Stimulated activated CD8-positive, alpha-beta memory T cell treated with anti-CD3 and anti-CD28 coated beads, Interleukin-12 subunit alpha, Interleukin-12 subunit beta, amount 100 ng/mL, for 24 hours (primary cell): ENCODE results near the gene ZHX3.

ENCODE experiments used
- DNase-seq: peaks from one replicate; pipeline ENCODE4 v3.0.0-alpha.2; 2020; ENCODE audit errors: extremely low read depth

The ZHX3 gene

DNA sequence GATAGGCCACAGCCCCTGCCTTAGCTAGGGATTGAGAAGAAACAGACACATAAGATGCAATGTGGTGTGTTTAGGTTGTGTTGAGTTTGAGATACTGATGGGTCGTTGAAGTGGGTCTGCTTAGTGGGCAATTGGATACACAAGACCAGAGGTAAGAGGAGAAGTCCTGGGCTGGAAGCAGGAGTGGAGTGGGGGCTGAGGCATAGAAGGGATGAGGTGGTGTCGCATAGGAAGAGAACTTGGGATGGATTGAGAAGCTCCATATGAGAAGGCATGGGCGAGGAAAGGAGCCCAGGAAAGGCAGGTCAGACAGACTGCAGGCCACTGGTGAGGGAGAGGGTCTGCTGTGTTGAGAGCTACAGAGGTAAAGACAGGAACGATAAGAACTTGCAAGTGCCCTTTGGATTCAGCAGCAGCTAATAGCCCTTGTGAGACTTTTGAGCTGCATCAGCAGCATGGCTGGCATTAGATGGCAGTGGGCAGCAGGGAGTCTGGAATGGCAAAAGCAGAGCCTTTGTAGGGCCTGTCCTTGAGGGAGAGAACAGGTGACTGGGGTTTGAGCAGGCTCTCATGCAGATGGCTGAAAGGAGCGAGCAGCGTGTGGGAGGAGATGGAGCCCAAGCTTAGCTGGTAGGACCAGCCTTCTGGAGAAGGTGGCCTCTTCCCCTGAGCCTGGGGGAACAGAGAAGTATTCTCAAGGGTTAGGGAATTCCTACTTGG, 147.0 kb downstream of the ZHX3 start:
- no peak for DNase-seq

DNA sequence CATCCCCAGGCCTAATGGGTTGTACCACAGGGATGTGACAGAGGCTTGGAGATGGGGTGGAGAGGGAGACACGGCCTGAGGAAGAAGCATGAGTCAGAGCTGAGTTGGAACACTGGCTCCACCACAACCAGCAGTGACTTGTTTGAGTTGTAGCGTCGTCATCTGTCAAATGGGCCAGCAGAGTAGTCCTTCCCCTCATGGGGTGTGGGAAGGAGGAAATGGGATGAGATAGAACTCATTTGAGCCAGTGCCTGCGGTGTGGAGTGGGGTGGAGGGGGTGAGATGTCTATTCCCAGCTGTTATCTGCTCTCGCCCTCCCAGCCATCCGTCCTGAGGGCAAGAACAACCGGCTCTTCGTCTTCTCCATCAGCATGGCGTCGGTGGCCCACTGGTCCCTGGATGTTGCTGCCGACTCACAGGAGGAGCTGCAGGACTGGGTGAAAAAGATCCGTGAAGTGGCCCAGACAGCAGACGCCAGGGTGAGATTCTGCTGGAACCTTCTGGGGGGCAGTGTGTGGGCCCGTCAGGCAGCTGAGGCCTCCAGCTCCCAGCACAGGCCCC, 147.7 kb downstream of the ZHX3 start:
- no peak for DNase-seq

- DNase-seq = no peak
Observed at GRCh38 chr20:41169162-41169690, 148.3 kb downstream of the ZHX3 start.

GRCh38 chr20:41168281-41169161, 149.0 kb downstream of the ZHX3 start:
- no peak for DNase-seq

DNA sequence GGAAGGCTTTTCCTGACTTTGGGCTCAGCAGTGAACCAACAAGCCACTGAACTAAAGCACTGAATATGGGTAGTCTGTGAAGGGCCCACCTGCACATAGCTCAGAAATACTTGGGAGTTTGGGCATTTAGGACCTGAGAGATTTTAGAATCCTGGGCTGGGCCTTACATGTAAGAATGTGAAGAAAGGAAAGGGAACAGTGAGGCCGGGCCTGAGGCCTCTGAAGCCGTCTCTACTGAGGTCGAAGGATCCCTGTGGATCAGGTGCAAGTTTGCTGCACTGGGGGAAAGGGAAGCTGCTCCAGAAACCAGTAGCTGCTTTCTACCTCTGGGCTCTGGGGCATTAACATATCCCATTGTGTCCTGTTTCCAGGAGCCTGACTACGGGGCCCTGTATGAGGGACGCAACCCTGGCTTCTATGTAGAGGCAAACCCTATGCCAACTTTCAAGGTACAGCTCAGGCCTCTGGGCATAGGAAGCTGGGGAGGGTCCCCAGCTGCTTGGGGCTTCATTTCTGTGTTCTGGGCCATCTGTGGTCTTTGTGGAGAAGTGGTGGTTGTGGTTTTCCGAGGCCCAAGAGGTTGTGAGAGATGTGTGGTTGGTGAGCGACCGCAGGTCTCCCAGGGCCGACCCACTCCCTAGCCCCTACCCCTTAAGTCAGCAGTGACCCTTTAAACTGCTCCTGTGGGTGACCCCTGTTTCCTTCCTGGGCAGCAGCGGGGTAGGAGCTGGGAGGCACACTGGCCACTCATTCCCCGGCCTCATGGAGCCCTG, 149.9 kb downstream of the ZHX3 start:
- no peak for DNase-seq

GRCh38 chr20:41167118-41167470, 150.4 kb downstream of the ZHX3 start:
- no peak for DNase-seq

- DNase-seq = no peak
Observed at GRCh38 chr20:41166201-41167117, 151.1 kb downstream of the ZHX3 start.

DNA sequence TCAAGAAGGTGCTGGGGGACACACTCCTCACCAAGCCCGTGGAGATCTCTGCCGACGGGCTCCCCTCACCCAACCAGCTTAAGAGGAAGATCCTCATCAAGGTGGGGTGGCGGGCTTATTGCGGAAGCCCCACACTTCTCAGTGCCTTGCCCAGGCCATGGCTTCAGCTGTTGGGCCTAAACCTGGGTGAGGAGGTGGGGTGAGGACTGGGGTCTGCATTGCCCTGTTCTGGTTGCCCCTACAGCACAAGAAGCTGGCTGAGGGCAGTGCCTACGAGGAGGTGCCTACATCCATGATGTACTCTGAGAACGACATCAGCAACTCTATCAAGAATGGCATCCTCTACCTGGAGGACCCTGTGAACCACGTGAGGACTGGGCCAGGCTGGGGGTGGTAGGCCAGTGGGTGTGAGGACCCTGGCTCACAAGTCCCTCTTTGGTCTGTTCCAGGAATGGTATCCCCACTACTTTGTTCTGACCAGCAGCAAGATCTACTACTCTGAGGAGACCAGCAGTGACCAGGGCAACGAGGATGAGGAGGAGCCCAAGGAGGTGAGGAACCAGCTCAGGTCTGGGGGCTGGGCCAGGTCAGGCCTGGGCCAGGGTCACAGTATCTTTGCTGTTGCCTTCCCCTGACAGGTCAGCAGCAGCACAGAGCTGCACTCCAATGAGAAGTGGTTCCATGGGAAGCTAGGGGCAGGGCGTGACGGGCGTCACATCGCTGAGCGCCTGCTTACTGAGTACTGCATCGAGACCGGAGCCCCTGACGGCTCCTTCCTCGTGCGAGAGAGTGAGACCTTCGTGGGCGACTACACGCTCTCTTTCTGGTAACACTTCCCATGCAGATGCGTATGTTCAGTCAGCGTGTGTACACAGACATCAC, 152.3 kb downstream of the ZHX3 start:
- DNase-seq = no peak

DNA sequence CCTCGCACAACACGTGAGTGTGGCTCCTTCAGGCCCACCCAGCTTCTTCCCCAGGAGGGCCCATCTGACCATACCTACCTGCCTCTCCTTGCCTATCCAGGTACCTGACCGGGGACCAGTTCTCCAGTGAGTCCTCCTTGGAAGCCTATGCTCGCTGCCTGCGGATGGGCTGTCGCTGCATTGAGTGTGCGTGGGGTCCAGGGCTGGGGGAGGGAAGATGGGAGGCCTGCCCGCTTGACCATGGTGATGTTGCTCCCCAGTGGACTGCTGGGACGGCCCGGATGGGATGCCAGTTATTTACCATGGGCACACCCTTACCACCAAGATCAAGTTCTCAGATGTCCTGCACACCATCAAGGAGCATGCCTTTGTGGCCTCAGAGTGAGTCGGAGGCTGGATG, 153.7 kb downstream of the ZHX3 start:
- DNase-seq = no peak

DNA sequence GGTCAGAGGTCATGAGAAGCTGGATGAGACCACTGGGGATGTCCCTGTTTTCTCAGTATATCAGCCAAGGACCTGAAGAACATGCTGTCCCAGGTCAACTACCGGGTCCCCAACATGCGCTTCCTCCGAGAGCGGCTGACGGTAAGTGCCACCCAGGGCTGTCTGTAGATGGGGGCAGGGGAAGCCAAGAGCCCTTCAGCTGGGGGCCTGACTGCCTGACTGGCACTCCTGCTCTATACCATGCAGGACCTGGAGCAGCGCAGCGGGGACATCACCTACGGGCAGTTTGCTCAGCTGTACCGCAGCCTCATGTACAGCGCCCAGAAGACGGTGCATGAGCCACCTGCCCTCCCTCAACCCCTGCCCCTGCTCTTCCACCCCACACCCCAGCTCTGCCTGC, 155.1 kb downstream of the ZHX3 start:
- DNase-seq = no peak

DNA sequence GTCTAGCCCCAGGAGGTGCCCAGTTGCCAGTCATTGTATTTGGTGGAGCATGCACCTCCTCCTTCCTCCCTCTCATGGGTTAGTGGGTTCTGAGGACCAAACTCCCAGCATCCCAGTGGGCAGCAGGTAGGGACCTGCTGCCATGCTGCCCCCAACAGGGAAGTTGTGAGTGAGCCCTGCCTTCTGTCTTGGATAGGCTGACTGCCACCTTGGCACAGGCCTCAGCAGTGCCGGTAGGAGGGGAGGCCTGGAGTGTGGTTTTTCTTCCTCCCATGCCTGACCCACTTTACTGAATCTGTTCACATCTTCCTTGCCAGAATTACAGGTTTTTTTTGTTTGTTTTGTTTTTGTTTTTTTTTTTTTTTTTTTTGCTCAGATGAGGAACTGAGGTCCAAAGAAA, 155.6 kb downstream of the ZHX3 start:
- DNase-seq = no peak

GRCh38 chr20:41160686-41161085, 156.8 kb downstream of the ZHX3 start:
- no peak for DNase-seq

DNA sequence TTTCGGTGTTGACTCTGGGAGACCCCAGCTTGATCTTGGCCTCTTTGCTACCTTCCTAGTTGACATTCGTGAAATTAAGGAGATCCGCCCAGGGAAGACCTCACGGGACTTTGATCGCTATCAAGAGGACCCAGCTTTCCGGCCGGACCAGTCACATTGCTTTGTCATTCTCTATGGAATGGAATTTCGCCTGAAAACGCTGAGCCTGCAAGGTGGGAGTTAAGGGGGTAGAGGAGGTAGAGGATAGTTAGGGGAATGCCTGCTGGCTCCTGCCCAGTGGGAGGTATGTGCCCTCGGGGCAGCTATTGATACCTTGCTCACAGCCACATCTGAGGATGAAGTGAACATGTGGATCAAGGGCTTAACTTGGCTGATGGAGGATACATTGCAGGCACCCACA, 158.0 kb downstream of the ZHX3 start:
- no peak for DNase-seq

- no peak for DNase-seq
Observed at GRCh38 chr20:41158082-41158625, 159.4 kb downstream of the ZHX3 start.

GRCh38 chr20:41155261-41155660, 162.3 kb downstream of the ZHX3 start:
- DNase-seq = no peak

GRCh38 chr20:41154436-41155176, 162.9 kb downstream of the ZHX3 start:
- DNase-seq = no peak

GRCh38 chr20:41152108-41152757, 165.3 kb downstream of the ZHX3 start:
- DNase-seq = no peak

DNA sequence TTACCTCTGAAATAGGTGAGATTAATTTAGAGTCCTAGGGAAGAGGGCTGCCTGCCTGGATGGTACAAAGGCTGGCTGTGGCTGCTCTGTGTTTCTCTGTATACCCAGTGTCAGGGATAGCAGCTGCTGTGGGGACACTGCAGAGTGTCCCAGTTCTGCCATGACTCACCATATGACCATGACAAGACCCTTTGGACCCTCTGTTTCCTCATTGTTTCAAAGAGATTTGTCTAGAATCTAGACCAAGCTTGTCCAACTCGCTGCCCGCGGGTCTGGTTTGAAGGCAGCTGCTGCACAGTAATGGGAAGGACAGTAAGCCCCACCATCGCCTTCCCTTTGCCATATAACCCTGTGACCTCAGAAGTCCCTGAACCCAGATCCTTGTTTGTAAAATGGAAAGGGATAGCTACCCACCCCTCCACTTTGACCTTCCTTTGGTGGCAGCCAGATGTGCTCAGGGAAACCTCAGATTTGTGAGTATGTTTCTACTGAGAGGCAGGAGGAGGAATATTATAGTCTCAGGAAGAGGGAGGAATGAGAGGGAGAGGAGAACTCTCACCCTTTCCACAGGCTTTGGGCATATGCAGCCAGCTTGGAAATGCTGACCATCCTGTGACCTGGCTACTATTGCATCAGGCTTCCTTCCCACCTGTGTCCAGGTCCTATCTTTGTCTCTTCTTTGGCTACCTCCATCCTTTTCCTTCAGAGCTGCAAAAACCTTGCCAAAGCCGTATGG, 166.2 kb downstream of the ZHX3 start:
- DNase-seq = no peak
